ENCODE results near the gene AGPAT1. TPM values are rescaled to one million over a fixed set of nuclear protein-coding genes. Genes with fewer than 3 reads are reported as not detected.
"Not testable (repeated sequence)": the region's sequence is repeated elsewhere in the genome, so short reads cannot be mapped to it uniquely, and the experiment has no call there.

AGPAT1 gene
- total RNA-seq, 1 experiment from 2014 or later = 22.8 TPM

DNA sequence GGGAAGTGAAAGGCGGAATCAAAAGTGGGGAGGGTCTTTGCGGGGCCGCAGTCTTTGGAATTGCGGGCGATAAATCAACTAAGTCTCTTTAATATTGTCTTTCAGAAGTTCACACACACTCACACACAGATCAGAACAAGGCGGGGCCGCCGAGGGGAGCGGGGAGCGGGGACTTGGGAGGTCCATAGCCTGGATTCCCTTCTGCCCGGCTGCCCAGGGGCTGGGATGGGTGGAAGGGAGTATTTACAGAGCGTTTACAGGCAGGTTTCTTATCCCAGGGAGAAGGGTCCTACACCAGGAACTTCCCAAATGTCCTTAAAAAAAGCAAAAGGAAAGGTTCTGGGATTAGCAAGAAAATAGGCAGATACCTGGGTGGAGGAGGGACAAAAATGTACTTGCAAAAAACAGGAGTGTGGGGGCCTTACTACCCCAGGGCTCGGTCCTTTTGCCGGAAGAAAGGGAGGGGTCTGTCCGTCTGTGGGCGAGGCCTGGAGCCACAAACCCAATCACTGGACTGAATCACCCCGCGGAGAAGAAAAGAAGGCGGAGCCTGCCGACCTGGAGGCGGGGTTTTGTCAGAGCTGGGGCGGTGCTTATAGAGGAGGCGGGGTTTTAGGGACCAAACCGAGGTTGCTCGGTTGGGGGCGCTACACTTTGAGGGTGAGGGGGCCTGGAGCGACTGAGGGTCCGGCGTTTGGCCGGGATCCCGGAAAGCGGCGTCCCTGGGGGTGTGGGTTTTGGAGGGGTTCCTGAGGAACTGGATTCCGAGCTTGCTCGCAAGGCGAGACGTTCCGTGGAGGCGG lies 27.4 kb downstream of the AGPAT1 start:
- Histone ChIP-seq H3K27me3 (no peaks in the 10 kb centered on the region), H3K4me3 (no peak overlapping the region), H3K36me3 (no peaks in the 10 kb centered on the region), H3K9me3 (no peaks in the 10 kb centered on the region)
- no peak for DNase-seq

DNA sequence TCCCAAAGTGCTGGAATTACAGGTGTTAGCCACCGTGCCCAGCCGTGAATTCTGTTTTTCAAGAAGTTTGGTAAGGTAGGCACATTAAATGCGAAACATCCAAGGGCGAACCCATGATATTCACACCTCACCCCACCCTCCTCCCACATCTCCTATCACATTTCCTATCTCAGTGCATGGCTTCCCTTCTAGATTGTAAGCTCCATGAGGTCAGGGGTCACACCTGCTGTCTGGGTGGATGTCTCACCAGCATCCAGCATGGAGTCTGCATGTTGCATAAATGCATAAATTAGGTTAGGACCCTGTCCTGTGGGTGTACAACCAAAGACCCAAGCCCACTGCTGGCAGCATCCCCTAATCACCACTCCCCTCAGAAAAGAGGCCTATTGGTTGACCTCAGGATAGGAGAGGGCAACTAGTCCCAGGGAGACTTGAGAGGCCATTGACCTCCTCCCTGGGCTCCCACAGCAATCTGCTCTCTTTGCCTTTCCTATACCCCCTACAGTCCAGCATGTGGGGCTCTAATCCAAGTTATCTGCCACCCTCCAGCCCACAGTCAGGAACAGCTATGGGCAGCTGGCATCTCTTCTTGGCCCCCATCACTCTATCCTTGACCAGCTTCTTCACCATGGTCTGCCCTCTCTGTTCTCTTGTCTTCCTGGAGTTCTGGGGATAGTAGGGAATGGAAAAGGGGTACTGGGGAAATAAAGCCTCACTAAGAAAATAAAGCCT lies 28.3 kb downstream of the AGPAT1 start:
- H3K27me3 ChIP-seq = no peaks in the 10 kb centered on the region
- no peak overlapping the region for H3K4me3 ChIP-seq
- H3K9me3 ChIP-seq = no peaks in the 10 kb centered on the region
- no peak for DNase-seq
- no peaks in the 10 kb centered on the region for H3K36me3 ChIP-seq

DNA sequence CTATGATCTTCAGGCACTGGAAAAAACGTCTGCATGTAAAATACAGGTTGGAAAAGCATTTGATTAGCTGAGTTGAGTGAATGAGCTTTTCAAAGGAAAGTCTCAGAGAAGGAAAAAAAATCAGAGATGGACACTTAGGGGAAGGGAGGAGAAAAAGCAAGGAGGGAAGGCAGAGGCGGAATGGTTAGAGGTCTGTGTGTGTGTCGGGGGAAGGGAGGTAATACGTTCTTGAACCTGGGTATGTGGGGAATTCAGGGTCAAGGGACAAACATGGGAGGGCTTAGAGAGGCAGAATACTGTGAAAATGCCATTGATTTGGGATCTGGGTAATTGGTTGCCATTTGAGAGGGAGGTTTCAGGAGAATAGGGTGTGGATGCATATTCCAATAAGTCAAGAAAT lies 29.2 kb downstream of the AGPAT1 start:
- H3K36me3 ChIP-seq = no peaks in the 10 kb centered on the region
- H3K9me3 ChIP-seq = no peaks in the 10 kb centered on the region
- H3K27me3 ChIP-seq = no peaks in the 10 kb centered on the region
- no peak for DNase-seq
- no peak overlapping the region for H3K4me3 ChIP-seq

DNA sequence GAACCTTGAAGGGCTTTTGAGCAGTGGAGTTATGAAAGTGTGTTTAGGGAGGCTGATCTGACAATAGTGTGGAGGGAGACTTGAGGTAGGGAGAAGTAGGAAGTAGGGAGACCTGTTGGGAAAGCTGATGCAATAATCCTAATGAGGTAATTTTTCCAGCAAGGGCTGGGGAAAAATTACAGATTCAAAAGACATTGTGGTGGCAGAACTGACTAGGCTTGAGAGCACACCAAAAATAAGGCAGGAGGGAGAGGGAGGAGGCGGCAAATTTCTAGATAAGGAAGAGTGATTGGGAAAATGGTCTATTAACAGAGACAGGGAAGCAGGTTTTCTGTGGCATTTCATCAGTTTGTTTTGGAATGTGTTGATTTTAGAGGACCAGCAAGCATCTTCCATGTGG lies 29.6 kb downstream of the AGPAT1 start:
- Histone ChIP-seq H3K4me3 (no peak overlapping the region), H3K36me3 (no peaks in the 10 kb centered on the region), H3K9me3 (no peaks in the 10 kb centered on the region), H3K27me3 (no peaks in the 10 kb centered on the region)
- no peak for DNase-seq

DNA sequence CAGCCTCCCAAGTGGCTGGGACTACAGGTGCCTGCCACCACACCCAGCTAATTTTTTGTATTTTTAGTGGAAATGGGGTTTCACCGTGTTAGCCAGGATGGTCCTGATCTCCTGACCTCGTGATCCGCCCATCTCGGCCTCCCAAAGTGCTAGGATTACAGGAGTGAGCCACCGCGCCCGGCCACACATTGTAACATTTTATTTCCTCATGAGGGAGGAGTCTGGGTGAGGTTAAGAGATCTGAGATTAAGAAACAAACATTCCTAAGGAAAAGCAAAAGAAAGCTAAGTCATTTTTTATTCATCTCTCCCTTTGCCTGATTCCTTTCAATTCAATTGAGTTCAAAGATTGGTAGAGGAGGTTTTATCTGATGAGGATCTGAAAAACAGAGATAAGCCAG lies 31.6 kb downstream of the AGPAT1 start:
- H3K36me3 ChIP-seq, H3K4me3 ChIP-seq, DNase-seq: not testable (repeated sequence)

DNA sequence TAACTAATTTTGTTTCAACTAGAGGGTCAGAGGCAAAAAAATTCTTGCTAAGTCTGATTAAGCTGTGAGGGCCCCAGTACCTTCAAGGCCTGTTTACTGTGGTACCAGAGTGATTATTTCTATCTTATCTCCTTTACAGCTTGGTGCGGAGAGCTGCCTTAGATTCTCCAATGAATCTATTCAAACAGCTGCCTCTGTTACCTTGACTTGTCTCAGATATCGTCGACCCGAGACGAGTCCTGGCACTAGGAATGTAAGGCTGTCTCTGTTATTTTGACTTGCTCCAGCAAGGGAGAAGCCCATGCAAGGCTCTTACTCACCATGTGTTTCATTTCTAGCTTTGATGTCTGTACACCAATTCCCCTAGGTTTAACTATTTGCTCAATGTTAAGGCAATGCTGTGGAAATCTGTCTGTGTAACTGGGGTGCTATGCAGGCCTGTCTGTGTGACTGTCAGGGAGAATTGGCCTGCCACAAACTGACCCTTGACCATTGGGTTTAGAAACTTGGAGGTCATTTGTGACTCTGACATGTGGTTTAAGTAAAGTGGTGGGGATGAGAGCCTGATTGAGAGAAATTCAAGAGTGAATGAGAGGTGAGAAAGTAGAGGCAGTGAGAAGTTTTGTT lies 35.4 kb downstream of the AGPAT1 start:
- no peak for DNase-seq
- H3K9me3 ChIP-seq = no peaks in the 10 kb centered on the region
- no peaks in the 10 kb centered on the region for H3K36me3 ChIP-seq
- no peaks in the 10 kb centered on the region for H3K27me3 ChIP-seq
- H3K4me3 ChIP-seq = no peak overlapping the region

More for the DNA sequence above, 31.6 kb downstream of the AGPAT1 start:
- H3K9me3 ChIP-seq, H3K27me3 ChIP-seq: not testable (repeated sequence)

DNA sequence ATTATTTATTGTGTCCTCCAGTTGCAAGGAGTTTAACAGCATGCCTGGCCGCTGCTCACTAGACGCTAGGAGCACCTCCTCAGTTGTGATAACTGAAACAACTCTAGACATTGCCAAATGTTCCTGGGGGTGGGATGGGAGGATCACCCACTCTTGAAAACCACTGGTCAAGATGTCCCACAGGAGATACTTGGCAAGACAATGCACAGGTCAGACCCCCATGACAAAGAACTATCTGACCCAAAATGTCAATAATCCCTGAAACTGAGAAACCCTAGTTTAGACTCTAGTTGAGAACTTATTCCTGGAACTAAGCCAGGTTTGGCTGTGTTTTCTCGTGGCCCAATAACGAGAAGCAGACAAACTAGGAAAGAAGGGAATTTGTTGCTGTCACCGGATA lies 36.3 kb downstream of the AGPAT1 start:
- Histone ChIP-seq H3K36me3 (no peaks in the 10 kb centered on the region), H3K4me3 (no peak overlapping the region), H3K9me3 (no peaks in the 10 kb centered on the region), H3K27me3 (no peaks in the 10 kb centered on the region)
- DNase-seq = no peak

DNA sequence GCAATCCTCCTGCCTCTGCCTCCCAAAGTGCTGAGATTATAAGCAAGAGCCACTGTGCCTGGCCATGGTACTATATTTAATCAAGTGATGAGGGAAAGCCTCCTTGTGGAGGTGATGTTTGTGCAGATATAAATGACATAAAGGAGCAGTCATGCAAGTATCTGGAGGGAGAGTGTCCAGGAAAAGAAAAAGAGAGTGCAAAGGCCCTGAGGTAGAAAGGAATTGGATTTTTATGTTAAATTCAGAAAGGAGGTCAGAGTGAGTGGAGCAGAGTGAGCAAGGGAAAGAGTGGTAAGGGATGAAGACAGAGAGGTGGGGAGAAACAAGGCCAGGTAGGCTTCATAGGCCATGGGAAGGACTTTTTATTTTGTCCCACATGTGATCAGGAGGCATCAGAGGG lies 38.4 kb downstream of the AGPAT1 start:
- DNase-seq = no peak
- H3K36me3 ChIP-seq = no peaks in the 10 kb centered on the region

DNA sequence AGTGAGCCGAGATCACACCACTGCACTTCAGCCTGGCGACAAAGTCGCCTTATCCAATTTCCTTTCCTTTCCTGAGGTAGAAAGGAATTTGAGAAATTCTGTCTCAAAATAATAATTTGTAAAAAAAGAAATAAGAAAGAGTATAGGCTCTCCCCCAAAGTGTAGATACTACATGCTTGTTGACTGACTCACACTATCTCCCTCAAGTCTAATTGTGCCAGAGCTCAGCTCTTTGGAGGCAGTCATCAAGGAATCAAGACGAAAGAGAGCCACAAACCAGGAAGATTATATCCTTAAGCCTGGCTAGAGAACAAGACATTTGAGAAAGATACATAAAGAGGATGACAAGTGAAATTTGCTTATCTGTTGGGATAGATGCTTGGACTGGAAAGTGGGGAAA lies 42.1 kb downstream of the AGPAT1 start:
- no peak overlapping the region for H3K4me3 ChIP-seq
- no peaks in the 10 kb centered on the region for H3K36me3 ChIP-seq
- no peaks in the 10 kb centered on the region for H3K9me3 ChIP-seq
- no peaks in the 10 kb centered on the region for H3K27me3 ChIP-seq
- no peak for DNase-seq

More for the DNA sequence above, 38.4 kb downstream of the AGPAT1 start:
- H3K4me3 ChIP-seq = no peak overlapping the region
- no peaks in the 10 kb centered on the region for H3K9me3 ChIP-seq
- no peaks in the 10 kb centered on the region for H3K27me3 ChIP-seq

DNA sequence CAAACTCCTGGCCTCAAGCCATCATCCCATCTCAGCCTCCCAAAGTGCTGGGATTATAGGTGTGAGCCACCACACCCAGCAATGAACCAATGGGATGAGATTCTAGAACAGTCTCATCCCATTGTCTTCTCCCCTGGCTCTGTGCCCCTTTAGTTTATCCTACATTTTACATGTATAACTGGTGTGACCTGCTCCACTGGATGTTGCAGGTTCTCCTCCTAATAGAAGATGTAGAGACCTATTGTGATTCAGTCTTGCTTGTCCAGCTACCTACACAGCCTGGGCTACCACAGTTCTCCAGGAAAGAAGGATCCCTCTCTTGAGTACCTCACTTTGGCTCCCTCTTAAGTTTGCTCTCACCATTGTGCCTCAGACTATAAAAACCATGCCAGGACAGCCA lies 43.8 kb downstream of the AGPAT1 start:
- no peaks in the 10 kb centered on the region for H3K9me3 ChIP-seq
- DNase-seq = no peak
- no peaks in the 10 kb centered on the region for H3K36me3 ChIP-seq
- H3K4me3 ChIP-seq = no peak overlapping the region
- no peaks in the 10 kb centered on the region for H3K27me3 ChIP-seq

DNA sequence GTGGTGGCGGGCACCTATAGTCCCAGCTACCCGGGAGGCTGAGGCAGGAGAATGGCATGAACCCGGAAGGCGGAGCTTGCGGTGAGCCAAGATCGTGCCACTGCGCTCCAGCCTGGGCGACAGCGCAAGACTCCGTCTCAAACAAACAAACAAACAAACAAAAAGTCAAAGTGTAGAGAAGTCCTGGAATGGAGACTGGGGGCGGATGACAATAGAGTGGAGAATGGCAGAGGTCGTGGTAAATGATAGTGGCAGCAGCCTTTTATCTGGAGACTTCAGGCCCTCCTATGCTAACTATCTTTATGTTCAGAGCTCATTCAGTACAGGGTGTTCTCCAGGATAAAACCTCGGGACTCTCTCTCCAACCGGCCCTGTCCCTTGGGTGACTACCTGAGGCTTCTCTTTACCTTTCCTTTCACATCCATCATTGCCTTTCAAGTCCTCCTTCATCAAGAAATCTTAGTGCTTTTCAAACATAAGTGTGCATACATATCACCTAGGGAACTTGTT lies 44.4 kb downstream of the AGPAT1 start:
- Histone ChIP-seq H3K36me3 (no peaks in the 10 kb centered on the region), H3K9me3 (no peaks in the 10 kb centered on the region), H3K27me3 (no peaks in the 10 kb centered on the region), H3K4me3 (no peak overlapping the region)
- no peak for DNase-seq

DNA sequence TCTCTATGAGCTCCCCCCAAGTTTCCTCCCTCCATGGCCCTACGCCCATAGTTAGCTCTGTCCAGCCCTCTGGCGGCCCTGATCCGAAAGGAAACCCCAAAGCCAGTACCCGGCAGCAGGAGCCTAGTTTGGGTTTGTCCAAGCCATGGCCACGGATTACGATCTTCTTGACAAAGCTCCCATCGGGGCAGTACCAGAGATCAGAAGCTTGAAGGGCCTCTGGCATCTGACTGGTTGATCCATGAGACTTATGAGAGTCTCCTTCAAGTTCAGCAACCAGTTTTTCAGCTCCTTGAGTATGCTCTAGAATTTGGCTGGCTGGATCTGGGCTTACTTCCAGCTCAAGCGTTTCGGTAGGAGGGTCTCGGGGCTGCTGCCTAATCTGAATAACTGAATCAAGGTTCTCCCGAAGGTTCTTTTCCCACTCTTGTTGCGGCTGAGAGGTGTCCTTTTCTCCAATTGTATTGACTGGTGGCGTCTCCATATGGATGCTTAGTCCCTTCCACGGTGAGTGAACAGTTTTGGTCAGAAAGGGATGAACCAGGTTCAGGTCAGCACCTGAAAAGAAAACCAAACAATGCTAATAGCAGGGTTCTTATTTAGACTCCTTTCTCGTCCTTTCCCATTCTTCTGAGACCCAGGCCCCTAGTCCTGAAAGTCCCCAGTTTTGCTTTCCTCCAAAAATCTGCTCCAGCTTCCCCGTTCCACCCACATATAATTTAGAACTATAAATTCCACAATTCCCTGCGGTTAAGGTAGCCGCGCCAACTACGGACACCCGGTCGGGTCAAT lies 46.4 kb downstream of the AGPAT1 start:
- no peaks in the 10 kb centered on the region for H3K36me3 ChIP-seq
- DNase-seq = no peak

DNA sequence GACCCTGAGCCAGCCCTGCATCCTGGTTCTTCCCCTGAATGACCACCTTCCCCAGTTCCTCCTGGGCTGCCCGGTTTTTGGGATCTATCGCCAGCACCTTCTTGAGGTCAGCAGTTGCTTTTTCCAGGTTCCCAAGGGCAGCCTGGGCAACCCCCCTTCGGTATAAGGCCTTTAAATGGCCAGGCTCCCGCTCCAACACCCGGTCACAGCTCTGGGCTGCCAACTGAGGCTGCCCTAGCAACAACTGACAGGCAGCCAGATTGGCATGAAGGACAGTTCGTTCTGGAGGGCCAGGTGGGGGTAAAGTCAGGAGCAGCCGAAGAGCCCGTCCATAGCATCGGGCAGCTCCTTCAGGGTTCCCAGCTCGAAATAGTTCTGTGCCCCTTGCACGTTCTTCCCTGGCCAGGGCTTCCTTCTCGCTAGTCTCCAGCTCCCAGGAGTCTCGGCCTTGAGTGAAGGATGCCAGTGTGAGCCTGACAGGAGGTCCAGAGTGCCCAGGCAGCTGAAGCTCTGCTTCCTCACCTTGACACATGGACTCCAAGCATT lies 47.1 kb downstream of the AGPAT1 start:
- DNase-seq = no peak
- Histone ChIP-seq H3K27me3 (no peaks in the 10 kb centered on the region), H3K9me3 (no peaks in the 10 kb centered on the region), H3K36me3 (no peaks in the 10 kb centered on the region; the same call in 1 of the 2 replicates), H3K4me3 (peak overlapping the region; percentile 76)

More for the DNA sequence above, 46.4 kb downstream of the AGPAT1 start:
- H3K27me3 ChIP-seq = no peaks in the 10 kb centered on the region
- H3K9me3 ChIP-seq = no peaks in the 10 kb centered on the region
- peak overlapping the region; percentile 76 for H3K4me3 ChIP-seq

DNA sequence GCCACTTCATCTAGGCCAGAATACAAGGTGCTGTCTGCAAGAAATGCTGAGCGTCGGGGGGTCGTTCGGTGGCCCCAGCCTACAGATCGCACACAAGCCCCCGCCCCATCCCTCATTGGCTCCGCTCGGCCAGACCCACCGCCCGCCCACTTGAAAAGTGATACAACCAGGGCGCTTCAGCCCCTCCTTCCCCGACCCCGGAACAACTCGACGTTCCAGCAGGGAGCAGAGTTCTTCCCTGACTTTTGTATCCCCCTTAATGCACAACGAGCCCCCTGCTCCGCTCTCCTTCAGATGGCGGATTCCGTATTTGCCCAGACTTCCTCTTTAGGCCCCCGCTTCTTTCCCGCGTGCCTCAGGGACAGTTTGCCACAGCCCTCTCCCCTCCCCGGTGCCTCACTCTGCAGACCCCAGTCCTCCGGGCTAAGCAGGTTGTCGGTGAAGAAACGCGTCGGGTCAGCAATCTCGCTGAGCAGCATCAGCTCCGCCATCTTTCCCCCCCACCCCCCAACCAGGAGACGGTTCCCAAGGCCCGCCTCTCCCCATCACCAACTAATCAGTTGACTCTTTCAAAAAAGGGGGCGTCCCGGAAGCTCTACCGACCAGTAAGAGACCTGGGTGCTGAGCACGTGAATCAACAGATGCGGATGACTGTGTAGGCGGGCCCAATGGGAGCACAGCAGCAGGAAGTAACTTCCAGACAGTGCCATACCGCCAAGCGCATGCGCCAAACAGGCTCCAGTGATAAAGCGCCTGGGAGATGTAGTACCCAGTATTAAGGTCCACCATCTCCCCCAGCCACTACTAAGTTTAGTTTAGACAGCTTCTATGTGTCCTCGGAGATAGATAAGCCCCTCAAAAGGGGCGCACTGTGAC lies 47.9 kb downstream of the AGPAT1 start, which contains the start of gene ATF6B:
Gene ATF6B (minus strand): TSS at position 530 of the 876 bp plus-strand sequence. CDS start 39 bp downstream, at position 491.
- no peaks in the 10 kb centered on the region for H3K9me3 ChIP-seq
- H3K27me3 ChIP-seq = no peaks in the 10 kb centered on the region
- peak; percentile 98 for DNase-seq
- H3K4me3 ChIP-seq = peak within 1 kb of the TSS; percentile 85
- no peaks in the 10 kb centered on the region; the same call in 1 of the 2 replicates for H3K36me3 ChIP-seq

DNA sequence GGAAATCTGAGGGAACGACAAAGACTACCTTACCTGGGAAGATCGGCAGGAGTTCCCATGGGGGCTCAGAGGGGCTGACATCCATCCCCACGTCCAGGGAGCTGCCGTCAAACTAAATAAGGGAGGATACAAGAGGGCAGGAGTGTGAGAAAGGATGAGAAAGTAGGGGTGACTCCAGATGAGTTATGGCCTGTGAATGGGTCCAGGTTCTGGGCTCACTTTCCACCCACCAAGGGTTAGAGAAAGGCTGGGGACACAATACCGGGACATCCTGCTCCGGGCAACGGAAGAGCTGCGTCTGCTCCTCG lies 48.5 kb downstream of the AGPAT1 start:
- H3K36me3 ChIP-seq = no peaks in the 10 kb centered on the region; the same call in 1 of the 2 replicates
- DNase-seq = no peak
- H3K4me3 ChIP-seq = peak overlapping the region; percentile 85
- H3K27me3 ChIP-seq = no peaks in the 10 kb centered on the region
- H3K9me3 ChIP-seq = no peaks in the 10 kb centered on the region

Measured in MG63 (cell line).